ENCODE measurements around the gene ADIRF.
"Not testable (repeated sequence)": the region's sequence is repeated elsewhere in the genome, so short reads cannot be mapped to it uniquely, and the experiment has no call there.

DNA sequence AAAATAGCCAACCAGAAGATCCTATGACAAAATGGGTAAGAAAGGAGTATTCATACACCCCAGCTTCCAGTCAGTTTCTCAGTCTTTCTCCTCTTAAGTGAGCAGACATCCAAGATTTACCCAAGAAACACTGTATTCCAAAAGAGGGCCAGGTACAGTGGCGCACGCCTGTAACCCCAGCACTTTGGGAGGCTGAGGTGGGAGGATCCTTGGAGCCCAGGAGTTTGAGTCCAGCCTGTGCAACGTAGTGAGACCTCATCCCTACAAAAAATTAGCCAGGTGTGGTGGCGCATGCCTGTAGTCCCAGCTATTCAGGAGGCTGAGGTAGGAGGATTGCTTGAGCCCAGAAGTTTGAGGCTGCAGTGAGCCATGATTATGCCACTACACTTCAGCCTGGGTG lies 20.5 kb upstream of the ADIRF start:
- TF ChIP-seq EP300 (IDR thresholded peaks at IDR 0.05; ENCODE audit: borderline replicate concordance in 1 of 2, control insufficient read depth in 1 of 2, low read depth in 2 of 2, low read length in 2 of 2); POU2F2 (IDR thresholded peaks at IDR 0.05; ENCODE audit: borderline replicate concordance, low read depth, low read length); RUNX3 (IDR thresholded peaks at IDR 0.05; ENCODE audit: low read length); NR2F1 (conservative IDR thresholded peaks at IDR 0.05); ASH2L (IDR thresholded peaks at IDR 0.05; ENCODE audit: borderline replicate concordance, low read depth); POLR2A (IDR thresholded peaks at IDR 0.05; ENCODE audit: low read depth, low read length); SRF (IDR thresholded peaks at IDR 0.05; ENCODE audit: low read depth in 2 of 2, low read length in 2 of 2): not testable (repeated sequence)
- TF ChIP-seq, protein P1, sequence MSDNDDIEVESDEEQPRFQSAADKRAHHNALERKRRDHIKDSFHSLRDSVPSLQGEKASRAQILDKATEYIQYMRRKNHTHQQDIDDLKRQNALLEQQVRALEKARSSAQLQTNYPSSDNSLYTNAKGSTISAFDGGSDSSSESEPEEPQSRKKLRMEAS (IDR thresholded peaks at IDR 0.05; ENCODE audit: low read depth, low read length): not testable (repeated sequence)
- TF ChIP-seq, protein P2, sequence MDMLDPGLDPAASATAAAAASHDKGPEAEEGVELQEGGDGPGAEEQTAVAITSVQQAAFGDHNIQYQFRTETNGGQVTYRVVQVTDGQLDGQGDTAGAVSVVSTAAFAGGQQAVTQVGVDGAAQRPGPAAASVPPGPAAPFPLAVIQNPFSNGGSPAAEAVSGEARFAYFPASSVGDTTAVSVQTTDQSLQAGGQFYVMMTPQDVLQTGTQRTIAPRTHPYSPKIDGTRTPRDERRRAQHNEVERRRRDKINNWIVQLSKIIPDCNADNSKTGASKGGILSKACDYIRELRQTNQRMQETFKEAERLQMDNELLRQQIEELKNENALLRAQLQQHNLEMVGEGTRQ (IDR thresholded peaks at IDR 0.05; ENCODE audit: borderline replicate concordance, low read depth, low read length): not testable (repeated sequence)
- TF ChIP-seq, protein P3, sequence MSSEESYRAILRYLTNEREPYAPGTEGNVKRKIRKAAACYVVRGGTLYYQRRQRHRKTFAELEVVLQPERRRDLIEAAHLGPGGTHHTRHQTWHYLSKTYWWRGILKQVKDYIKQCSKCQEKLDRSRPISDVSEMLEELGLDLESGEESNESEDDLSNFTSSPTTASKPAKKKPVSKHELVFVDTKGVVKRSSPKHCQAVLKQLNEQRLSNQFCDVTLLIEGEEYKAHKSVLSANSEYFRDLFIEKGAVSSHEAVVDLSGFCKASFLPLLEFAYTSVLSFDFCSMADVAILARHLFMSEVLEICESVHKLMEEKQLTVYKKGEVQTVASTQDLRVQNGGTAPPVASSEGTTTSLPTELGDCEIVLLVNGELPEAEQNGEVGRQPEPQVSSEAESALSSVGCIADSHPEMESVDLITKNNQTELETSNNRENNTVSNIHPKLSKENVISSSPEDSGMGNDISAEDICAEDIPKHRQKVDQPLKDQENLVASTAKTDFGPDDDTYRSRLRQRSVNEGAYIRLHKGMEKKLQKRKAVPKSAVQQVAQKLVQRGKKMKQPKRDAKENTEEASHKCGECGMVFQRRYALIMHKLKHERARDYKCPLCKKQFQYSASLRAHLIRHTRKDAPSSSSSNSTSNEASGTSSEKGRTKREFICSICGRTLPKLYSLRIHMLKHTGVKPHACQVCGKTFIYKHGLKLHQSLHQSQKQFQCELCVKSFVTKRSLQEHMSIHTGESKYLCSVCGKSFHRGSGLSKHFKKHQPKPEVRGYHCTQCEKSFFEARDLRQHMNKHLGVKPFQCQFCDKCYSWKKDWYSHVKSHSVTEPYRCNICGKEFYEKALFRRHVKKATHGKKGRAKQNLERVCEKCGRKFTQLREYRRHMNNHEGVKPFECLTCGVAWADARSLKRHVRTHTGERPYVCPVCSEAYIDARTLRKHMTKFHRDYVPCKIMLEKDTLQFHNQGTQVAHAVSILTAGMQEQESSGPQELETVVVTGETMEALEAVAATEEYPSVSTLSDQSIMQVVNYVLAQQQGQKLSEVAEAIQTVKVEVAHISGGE (CRISPR knock-in tag; IDR thresholded peaks at IDR 0.05): not testable (repeated sequence)
- TF ChIP-seq, protein P4, sequence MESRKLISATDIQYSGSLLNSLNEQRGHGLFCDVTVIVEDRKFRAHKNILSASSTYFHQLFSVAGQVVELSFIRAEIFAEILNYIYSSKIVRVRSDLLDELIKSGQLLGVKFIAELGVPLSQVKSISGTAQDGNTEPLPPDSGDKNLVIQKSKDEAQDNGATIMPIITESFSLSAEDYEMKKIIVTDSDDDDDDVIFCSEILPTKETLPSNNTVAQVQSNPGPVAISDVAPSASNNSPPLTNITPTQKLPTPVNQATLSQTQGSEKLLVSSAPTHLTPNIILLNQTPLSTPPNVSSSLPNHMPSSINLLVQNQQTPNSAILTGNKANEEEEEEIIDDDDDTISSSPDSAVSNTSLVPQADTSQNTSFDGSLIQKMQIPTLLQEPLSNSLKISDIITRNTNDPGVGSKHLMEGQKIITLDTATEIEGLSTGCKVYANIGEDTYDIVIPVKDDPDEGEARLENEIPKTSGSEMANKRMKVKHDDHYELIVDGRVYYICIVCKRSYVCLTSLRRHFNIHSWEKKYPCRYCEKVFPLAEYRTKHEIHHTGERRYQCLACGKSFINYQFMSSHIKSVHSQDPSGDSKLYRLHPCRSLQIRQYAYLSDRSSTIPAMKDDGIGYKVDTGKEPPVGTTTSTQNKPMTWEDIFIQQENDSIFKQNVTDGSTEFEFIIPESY (IDR thresholded peaks at IDR 0.05): not testable (repeated sequence)
- TF ChIP-seq, protein P5, sequence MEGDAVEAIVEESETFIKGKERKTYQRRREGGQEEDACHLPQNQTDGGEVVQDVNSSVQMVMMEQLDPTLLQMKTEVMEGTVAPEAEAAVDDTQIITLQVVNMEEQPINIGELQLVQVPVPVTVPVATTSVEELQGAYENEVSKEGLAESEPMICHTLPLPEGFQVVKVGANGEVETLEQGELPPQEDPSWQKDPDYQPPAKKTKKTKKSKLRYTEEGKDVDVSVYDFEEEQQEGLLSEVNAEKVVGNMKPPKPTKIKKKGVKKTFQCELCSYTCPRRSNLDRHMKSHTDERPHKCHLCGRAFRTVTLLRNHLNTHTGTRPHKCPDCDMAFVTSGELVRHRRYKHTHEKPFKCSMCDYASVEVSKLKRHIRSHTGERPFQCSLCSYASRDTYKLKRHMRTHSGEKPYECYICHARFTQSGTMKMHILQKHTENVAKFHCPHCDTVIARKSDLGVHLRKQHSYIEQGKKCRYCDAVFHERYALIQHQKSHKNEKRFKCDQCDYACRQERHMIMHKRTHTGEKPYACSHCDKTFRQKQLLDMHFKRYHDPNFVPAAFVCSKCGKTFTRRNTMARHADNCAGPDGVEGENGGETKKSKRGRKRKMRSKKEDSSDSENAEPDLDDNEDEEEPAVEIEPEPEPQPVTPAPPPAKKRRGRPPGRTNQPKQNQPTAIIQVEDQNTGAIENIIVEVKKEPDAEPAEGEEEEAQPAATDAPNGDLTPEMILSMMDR (IDR thresholded peaks at IDR 0.05 in 2 of 3, conservative IDR thresholded peaks at IDR 0.05 in 1 of 3; ENCODE audit: control insufficient read depth in 2 of 3, extremely low read depth in 1 of 3, insufficient read depth in 1 of 3, low read depth in 3 of 3, low read length in 3 of 3): not testable (repeated sequence)

Measured in GM12878 (cell line).